ENCODE results near the gene GPC6. TPM values are rescaled to one million over a fixed set of nuclear protein-coding genes. Genes with fewer than 3 reads are reported as not detected.

Gene GPC6
- polyA plus RNA-seq, 2 donors = 0.16 to 0.22 TPM

DNA sequence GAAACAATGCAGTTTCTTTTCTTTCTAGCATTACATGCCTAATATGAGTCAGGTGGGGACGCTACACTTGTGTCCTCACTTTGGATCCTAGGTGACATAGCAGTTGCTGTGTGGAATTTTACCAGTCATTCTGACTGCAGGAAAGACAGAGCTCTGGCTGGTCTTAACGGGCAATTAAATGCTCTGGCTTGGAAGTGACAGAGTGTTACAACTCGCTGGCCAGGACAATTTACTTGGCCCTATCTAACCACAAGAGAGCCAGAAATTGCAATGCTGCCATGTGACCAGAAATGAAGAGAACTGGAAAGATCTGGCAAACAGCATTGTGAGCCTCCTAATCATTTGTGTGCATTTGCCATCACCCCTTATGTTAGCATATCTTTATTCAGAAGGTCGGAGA is 901.8 kb downstream of the GPC6 start:
- Histone ChIP-seq H3K4me1 (ENCODE audit: control insufficient read depth in 2 of 2, insufficient read depth in 2 of 2, low read length in 1 of 2) (no peaks in the 10 kb centered on the region), H3K4me3 (ENCODE audit: low read depth in 1 of 2, low read length in 2 of 2) (no peak overlapping the region), H3K27me3 (ENCODE audit: control insufficient read depth in 1 of 2, insufficient read depth in 2 of 2, low read length in 2 of 2) (no peaks in the 10 kb centered on the region), H3K36me3 (ENCODE audit: control insufficient read depth in 2 of 2, insufficient read depth in 2 of 2, low read length in 1 of 2) (no peaks in the 10 kb centered on the region), H3K27ac (ENCODE audit: low read depth in 2 of 2, low read length in 1 of 2) (no peak overlapping the region), H3K9me3 (ENCODE audit: control insufficient read depth in 2 of 2, insufficient read depth in 1 of 2, low read depth in 1 of 2, low read length in 1 of 2) (no peaks in the 10 kb centered on the region)
- WGBS, 2 donors = 48 to 52% methylated on average over 4 of the region's 4 CpGs

DNA sequence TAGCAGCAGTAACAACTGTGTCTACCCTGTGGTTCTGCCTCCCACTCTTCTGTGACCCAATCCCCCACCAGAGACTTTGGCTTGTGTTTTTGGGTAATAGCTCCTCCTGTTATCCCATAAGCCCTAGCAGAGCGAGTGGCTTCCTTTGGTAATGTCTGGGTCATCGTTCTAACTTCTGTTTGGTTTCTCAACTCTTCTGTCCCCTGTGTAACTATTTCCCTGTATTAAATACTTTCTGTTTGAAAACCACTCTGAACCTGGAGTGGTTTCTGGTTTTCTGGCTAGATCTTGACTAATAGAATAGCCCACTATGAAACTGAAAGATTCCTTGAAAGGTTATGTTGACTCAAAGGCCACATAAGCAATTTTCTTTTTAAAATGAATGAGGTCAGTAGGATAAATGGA is 902.9 kb downstream of the GPC6 start:
- Histone ChIP-seq H3K36me3 (ENCODE audit: control insufficient read depth in 2 of 2, insufficient read depth in 2 of 2, low read length in 1 of 2) (no peaks in the 10 kb centered on the region), H3K4me1 (ENCODE audit: control insufficient read depth in 2 of 2, insufficient read depth in 2 of 2, low read length in 1 of 2) (no peaks in the 10 kb centered on the region), H3K9me3 (ENCODE audit: control insufficient read depth in 2 of 2, insufficient read depth in 1 of 2, low read depth in 1 of 2, low read length in 1 of 2) (no peaks in the 10 kb centered on the region), H3K4me3 (ENCODE audit: low read depth in 1 of 2, low read length in 2 of 2) (no peak overlapping the region), H3K27me3 (ENCODE audit: control insufficient read depth in 1 of 2, insufficient read depth in 2 of 2, low read length in 2 of 2) (no peaks in the 10 kb centered on the region), H3K27ac (ENCODE audit: low read depth in 2 of 2, low read length in 1 of 2) (no peak overlapping the region)
- 82 to 87% methylated on average over 2 of the region's 2 CpGs for WGBS, 2 donors

DNA sequence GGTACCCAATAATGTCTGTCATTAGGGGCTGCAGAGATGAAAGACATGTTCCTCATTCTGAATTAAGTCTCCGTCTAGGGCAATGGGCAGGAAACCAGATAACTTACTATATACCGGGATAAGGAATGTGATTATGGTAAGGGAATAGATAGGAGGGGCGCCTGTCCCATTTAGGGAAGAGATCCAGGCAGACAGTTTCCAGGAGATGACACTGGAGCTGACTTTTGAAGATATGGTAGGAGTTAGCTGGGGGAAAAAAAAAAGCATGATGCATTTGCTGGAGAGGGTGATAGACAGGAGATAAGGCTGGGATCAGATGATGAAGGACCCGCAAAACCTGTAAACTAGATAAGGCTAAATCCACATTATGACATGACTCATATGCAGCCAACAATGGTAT is 912.2 kb downstream of the GPC6 start:
- no peaks in the 10 kb centered on the region for H3K9me3 ChIP-seq (ENCODE audit: control insufficient read depth in 2 of 2, insufficient read depth in 1 of 2, low read depth in 1 of 2, low read length in 1 of 2)
- no peaks in the 10 kb centered on the region for H3K27me3 ChIP-seq (ENCODE audit: control insufficient read depth in 1 of 2, insufficient read depth in 2 of 2, low read length in 2 of 2)
- H3K4me3 ChIP-seq (ENCODE audit: low read depth in 1 of 2, low read length in 2 of 2) = no peak overlapping the region
- H3K4me1 ChIP-seq (ENCODE audit: control insufficient read depth in 2 of 2, insufficient read depth in 2 of 2, low read length in 1 of 2) = no peaks in the 10 kb centered on the region
- no peaks in the 10 kb centered on the region for H3K36me3 ChIP-seq (ENCODE audit: control insufficient read depth in 2 of 2, insufficient read depth in 2 of 2, low read length in 1 of 2)
- H3K27ac ChIP-seq (ENCODE audit: low read depth in 2 of 2, low read length in 1 of 2) = no peak overlapping the region
- 76 to 84% methylated on average over 4 of the region's 4 CpGs for WGBS, 2 donors

DNA sequence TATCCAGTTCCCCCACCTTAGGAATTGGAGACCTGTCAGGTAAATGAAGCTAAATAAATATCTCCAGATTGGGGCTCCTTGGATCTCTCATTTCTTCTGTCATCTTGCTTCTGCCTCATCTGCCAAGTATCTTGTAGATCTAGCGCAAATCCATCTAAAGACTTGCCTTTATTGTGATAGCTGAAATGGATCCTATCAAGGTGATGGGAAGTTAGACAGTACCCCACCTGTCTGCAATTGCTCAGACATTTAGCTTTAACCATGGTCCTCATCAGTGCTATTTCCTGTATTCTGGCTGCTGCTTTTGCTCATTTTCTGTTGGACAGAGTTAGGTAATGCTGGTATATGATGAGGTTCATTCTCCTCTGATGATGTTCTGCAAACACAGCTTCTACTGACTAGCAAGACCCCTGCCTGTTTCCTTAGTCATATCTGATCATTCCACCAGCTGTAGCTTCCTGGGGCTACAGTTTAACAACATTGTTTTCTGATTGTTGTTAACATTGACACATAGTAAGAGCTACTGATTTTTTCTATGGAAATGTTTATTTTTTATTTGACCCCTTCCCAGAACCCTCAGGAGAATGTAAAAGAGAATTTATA is 912.9 kb downstream of the GPC6 start:
- Histone ChIP-seq H3K4me3 (ENCODE audit: low read depth in 1 of 2, low read length in 2 of 2) (no peak overlapping the region), H3K36me3 (ENCODE audit: control insufficient read depth in 2 of 2, insufficient read depth in 2 of 2, low read length in 1 of 2) (no peaks in the 10 kb centered on the region), H3K27me3 (ENCODE audit: control insufficient read depth in 1 of 2, insufficient read depth in 2 of 2, low read length in 2 of 2) (no peaks in the 10 kb centered on the region), H3K27ac (ENCODE audit: low read depth in 2 of 2, low read length in 1 of 2) (no peak overlapping the region), H3K9me3 (ENCODE audit: control insufficient read depth in 2 of 2, insufficient read depth in 1 of 2, low read depth in 1 of 2, low read length in 1 of 2) (no peaks in the 10 kb centered on the region), H3K4me1 (ENCODE audit: control insufficient read depth in 2 of 2, insufficient read depth in 2 of 2, low read length in 1 of 2) (no peaks in the 10 kb centered on the region)
- WGBS, 2 donors = 93 to 96% methylated on average over 1 of the region's 1 CpG

DNA sequence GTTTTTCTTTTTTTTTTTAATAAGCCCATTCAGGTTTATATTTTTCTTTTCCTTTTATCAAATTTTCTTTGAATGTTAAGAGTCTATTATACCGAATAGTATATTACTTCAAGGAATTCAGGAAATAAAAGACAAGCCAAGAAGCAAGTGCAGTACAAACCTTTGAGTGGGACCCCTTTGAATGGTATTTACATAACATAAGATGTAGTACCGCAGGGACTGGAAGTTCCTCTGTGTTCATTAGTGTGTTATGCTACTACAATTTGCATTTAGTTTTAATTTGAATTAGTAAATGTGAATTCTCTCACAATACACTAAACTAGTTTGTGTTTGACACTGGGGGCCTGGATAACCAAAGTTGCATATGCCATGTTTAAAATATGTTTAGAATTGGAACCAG is 913.4 kb downstream of the GPC6 start:
- H3K4me1 ChIP-seq (ENCODE audit: control insufficient read depth in 2 of 2, insufficient read depth in 2 of 2, low read length in 1 of 2) = no peaks in the 10 kb centered on the region
- H3K27ac ChIP-seq (ENCODE audit: low read depth in 2 of 2, low read length in 1 of 2) = no peak overlapping the region
- H3K9me3 ChIP-seq (ENCODE audit: control insufficient read depth in 2 of 2, insufficient read depth in 1 of 2, low read depth in 1 of 2, low read length in 1 of 2) = no peaks in the 10 kb centered on the region
- H3K4me3 ChIP-seq (ENCODE audit: low read depth in 1 of 2, low read length in 2 of 2) = no peak overlapping the region
- no peaks in the 10 kb centered on the region for H3K27me3 ChIP-seq (ENCODE audit: control insufficient read depth in 1 of 2, insufficient read depth in 2 of 2, low read length in 2 of 2)
- H3K36me3 ChIP-seq (ENCODE audit: control insufficient read depth in 2 of 2, insufficient read depth in 2 of 2, low read length in 1 of 2) = no peaks in the 10 kb centered on the region
- WGBS, 2 donors = 73 to 75% methylated on average over 2 of the region's 2 CpGs

DNA sequence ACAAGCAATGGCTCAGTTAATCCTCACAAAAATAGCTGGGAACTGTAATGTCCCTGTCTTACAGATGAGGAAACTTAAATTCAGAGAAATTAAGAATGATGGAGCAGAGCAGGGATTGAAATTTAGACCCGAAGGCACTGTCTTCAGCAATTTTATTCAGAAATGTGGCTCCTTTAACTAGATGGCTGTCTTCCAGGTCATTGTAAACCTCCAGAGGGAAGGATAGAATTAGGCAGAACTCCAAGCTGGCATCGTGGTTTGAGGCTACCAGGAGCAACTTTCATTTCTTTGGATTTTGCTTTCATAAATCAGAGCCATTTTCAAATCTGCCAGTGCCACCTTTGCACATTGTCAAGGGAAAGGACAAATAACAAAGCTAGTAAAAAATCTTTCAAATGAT is 913.9 kb downstream of the GPC6 start:
- Histone ChIP-seq H3K9me3 (ENCODE audit: control insufficient read depth in 2 of 2, insufficient read depth in 1 of 2, low read depth in 1 of 2, low read length in 1 of 2) (no peaks in the 10 kb centered on the region), H3K4me3 (ENCODE audit: low read depth in 1 of 2, low read length in 2 of 2) (no peak overlapping the region), H3K36me3 (ENCODE audit: control insufficient read depth in 2 of 2, insufficient read depth in 2 of 2, low read length in 1 of 2) (no peaks in the 10 kb centered on the region), H3K4me1 (ENCODE audit: control insufficient read depth in 2 of 2, insufficient read depth in 2 of 2, low read length in 1 of 2) (no peaks in the 10 kb centered on the region), H3K27me3 (ENCODE audit: control insufficient read depth in 1 of 2, insufficient read depth in 2 of 2, low read length in 2 of 2) (no peaks in the 10 kb centered on the region), H3K27ac (ENCODE audit: low read depth in 2 of 2, low read length in 1 of 2) (no peak overlapping the region)
- WGBS, 2 donors = 43 to 47% methylated on average over 2 of the region's 2 CpGs

DNA sequence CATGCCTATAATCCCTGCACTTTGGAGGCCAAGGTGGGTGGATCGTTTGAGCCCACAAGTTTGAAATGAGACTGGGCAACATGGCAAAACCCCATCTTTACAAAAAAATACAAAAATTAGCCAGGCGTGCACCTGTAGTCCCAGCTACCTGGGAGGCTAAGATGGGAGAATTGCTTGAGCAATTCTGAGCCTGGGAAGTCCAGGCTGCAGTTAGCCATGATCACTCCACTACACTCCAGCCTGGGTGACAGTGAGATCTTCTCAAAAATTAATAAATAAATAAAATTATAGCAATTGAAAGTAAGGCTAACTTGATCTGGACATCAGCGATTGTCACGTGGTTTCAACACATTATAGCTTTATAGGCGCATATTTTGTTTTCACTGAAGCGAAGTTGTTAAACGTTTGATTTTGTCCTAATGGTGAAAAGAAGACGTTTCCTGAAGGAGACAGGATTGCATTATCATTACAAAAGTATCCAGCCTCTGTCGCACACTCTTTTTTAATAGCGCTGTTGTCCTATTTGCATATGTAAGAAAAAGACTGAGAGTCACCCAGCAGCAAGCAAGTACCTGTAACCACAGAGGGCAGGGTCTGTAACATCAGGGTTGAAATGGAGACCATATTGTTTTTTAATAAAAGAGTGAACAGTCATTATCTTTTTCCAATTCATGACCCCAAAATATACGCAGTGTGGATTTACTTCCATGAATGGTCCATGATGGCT is 917.2 kb downstream of the GPC6 start:
- Histone ChIP-seq H3K9me3 (ENCODE audit: control insufficient read depth in 2 of 2, insufficient read depth in 1 of 2, low read depth in 1 of 2, low read length in 1 of 2) (no peaks in the 10 kb centered on the region), H3K27ac (ENCODE audit: low read depth in 2 of 2, low read length in 1 of 2) (no peak overlapping the region), H3K27me3 (ENCODE audit: control insufficient read depth in 1 of 2, insufficient read depth in 2 of 2, low read length in 2 of 2) (no peaks in the 10 kb centered on the region), H3K4me3 (ENCODE audit: low read depth in 1 of 2, low read length in 2 of 2) (no peak overlapping the region), H3K36me3 (ENCODE audit: control insufficient read depth in 2 of 2, insufficient read depth in 2 of 2, low read length in 1 of 2) (no peaks in the 10 kb centered on the region), H3K4me1 (ENCODE audit: control insufficient read depth in 2 of 2, insufficient read depth in 2 of 2, low read length in 1 of 2) (no peaks in the 10 kb centered on the region)
- WGBS, 2 donors = 81 to 82% methylated on average over 11 of the region's 11 CpGs

DNA sequence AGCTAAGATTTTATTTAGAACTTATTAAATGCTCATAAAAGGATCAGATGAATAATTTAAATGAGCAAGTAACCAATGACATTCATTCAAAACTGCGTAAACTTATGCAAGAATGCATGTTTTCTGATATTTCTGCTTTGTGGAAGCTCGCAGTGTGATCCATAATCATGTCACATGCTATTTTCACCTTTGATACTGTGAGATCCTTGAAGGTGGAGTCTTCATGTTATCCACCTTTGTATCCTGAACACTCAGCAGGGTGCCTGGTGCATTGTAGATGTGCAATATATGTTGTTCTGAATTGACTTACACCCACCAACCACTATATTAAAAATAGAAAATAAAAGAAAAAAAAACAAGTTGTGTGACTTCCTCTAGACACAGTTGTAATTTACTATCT is 919.4 kb downstream of the GPC6 start:
- Histone ChIP-seq H3K27ac (ENCODE audit: low read depth in 2 of 2, low read length in 1 of 2) (no peak overlapping the region), H3K4me1 (ENCODE audit: control insufficient read depth in 2 of 2, insufficient read depth in 2 of 2, low read length in 1 of 2) (no peaks in the 10 kb centered on the region), H3K36me3 (ENCODE audit: control insufficient read depth in 2 of 2, insufficient read depth in 2 of 2, low read length in 1 of 2) (no peaks in the 10 kb centered on the region), H3K4me3 (ENCODE audit: low read depth in 1 of 2, low read length in 2 of 2) (no peak overlapping the region), H3K9me3 (ENCODE audit: control insufficient read depth in 2 of 2, insufficient read depth in 1 of 2, low read depth in 1 of 2, low read length in 1 of 2) (no peaks in the 10 kb centered on the region), H3K27me3 (ENCODE audit: control insufficient read depth in 1 of 2, insufficient read depth in 2 of 2, low read length in 2 of 2) (no peaks in the 10 kb centered on the region)
- WGBS, 2 donors = 45 to 46% methylated on average over 2 of the region's 2 CpGs

DNA sequence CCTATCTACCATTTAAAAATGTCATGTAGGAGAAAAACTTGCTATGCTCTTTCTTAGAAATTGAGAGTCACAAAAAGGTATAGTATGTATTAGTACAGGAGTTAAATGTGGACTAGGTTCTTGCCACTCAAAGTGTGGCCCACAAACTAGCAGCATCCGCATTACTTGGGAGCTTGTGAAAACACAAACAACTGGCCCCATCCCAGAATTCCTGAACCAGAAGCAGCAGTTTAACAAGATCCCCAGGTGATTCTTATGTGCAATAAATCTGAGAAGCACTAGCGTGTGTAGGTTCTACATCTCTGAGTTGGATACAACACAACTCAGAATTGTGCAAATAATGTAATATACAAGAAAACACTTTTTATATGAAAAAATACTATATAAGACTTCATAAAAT is 927.0 kb downstream of the GPC6 start:
- Histone ChIP-seq H3K36me3 (ENCODE audit: control insufficient read depth in 2 of 2, insufficient read depth in 2 of 2, low read length in 1 of 2) (no peaks in the 10 kb centered on the region), H3K4me1 (ENCODE audit: control insufficient read depth in 2 of 2, insufficient read depth in 2 of 2, low read length in 1 of 2) (no peaks in the 10 kb centered on the region), H3K4me3 (ENCODE audit: low read depth in 1 of 2, low read length in 2 of 2) (no peak overlapping the region), H3K27ac (ENCODE audit: low read depth in 2 of 2, low read length in 1 of 2) (no peak overlapping the region), H3K9me3 (ENCODE audit: control insufficient read depth in 2 of 2, insufficient read depth in 1 of 2, low read depth in 1 of 2, low read length in 1 of 2) (no peaks in the 10 kb centered on the region), H3K27me3 (ENCODE audit: control insufficient read depth in 1 of 2, insufficient read depth in 2 of 2, low read length in 2 of 2) (no peaks in the 10 kb centered on the region)
- WGBS, 2 donors = 90 to 92% methylated on average over 2 of the region's 2 CpGs

DNA sequence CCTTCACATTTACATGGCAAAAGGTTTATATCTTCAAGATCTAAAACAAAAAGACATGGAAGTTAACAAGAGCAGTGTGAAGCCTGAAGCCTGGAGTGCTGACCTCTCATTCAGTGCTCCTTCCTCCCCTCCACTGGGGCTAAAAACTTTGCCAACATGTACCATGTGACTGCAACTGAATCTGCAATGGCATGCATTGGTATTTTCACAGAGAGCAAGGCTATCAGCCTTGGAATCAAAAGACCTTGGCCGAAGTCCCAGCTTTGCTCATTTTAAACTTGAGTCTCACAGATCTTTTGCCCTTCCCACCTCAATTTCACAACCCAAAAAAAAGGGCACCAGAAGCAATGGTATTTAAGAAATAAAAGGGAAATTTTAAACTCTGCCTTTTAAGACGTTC is 927.8 kb downstream of the GPC6 start:
- Histone ChIP-seq H3K27ac (ENCODE audit: low read depth in 2 of 2, low read length in 1 of 2) (no peak overlapping the region), H3K9me3 (ENCODE audit: control insufficient read depth in 2 of 2, insufficient read depth in 1 of 2, low read depth in 1 of 2, low read length in 1 of 2) (no peaks in the 10 kb centered on the region), H3K27me3 (ENCODE audit: control insufficient read depth in 1 of 2, insufficient read depth in 2 of 2, low read length in 2 of 2) (no peaks in the 10 kb centered on the region), H3K4me3 (ENCODE audit: low read depth in 1 of 2, low read length in 2 of 2) (no peak overlapping the region), H3K36me3 (ENCODE audit: control insufficient read depth in 2 of 2, insufficient read depth in 2 of 2, low read length in 1 of 2) (no peaks in the 10 kb centered on the region), H3K4me1 (ENCODE audit: control insufficient read depth in 2 of 2, insufficient read depth in 2 of 2, low read length in 1 of 2) (no peaks in the 10 kb centered on the region)
- 23 to 42% methylated on average over 2 of the region's 2 CpGs for WGBS, 2 donors
